Measurements from ENCODE around the gene SYT1.

The SYT1 gene

GRCh38 chr12:79250960-79251755 is 386.6 kb downstream of the SYT1 start:
- in situ Hi-C loops (cut with HindIII; ENCODE audit: low pct_ligation_motif_present, low sequenced_read_pairs): no loop called here
- H3K27ac ChIP-seq: no peak overlapping the region
- DNase-seq: peak; percentile 31
- H3K36me3 ChIP-seq (replicated peaks): no peaks in the 10 kb centered on the region
- TF ChIP-seq CTCF (IDR thresholded peaks at IDR 0.05; ENCODE audit: low read depth, low read length, missing control alignments): no peak
- H3K4me3 ChIP-seq (ENCODE audit: low read depth, low read length): no peak overlapping the region
- no peaks in the 10 kb centered on the region for H3K27me3 ChIP-seq (replicated peaks)

- Histone ChIP-seq H3K27me3 (replicated peaks) (no peaks in the 10 kb centered on the region), H3K36me3 (replicated peaks) (no peaks in the 10 kb centered on the region), H3K4me3 (ENCODE audit: low read depth, low read length) (no peak overlapping the region), H3K27ac (no peak overlapping the region)
- DNase-seq: no peak
- TF ChIP-seq CTCF (IDR thresholded peaks at IDR 0.05; ENCODE audit: low read depth, low read length, missing control alignments): no peak
- in situ Hi-C loops (cut with HindIII; ENCODE audit: low pct_ligation_motif_present, low sequenced_read_pairs): no loop called here
Observed at GRCh38 chr12:79252358-79253075, 387.9 kb downstream of the SYT1 start.

- Histone ChIP-seq H3K27me3 (replicated peaks) (no peaks in the 10 kb centered on the region), H3K36me3 (replicated peaks) (no peaks in the 10 kb centered on the region), H3K4me3 (ENCODE audit: low read depth, low read length) (no peak overlapping the region), H3K27ac (no peak overlapping the region)
- in situ Hi-C loops (cut with HindIII; ENCODE audit: low pct_ligation_motif_present, low sequenced_read_pairs): no loop called here
- no peak for TF ChIP-seq CTCF (IDR thresholded peaks at IDR 0.05; ENCODE audit: low read depth, low read length, missing control alignments)
- no peak for DNase-seq
Observed at GRCh38 chr12:79255288-79255687, 390.7 kb downstream of the SYT1 start.

GRCh38 chr12:79260923-79261322 is 396.3 kb downstream of the SYT1 start:
- no peak overlapping the region for H3K4me3 ChIP-seq (ENCODE audit: low read depth, low read length)
- DNase-seq: no peak
- H3K27ac ChIP-seq: no peak overlapping the region
- no peak for TF ChIP-seq CTCF (IDR thresholded peaks at IDR 0.05; ENCODE audit: low read depth, low read length, missing control alignments)
- H3K36me3 ChIP-seq (replicated peaks): no peaks in the 10 kb centered on the region
- in situ Hi-C loops (cut with HindIII; ENCODE audit: low pct_ligation_motif_present, low sequenced_read_pairs): no loop called here
- no peaks in the 10 kb centered on the region for H3K27me3 ChIP-seq (replicated peaks)

- no peak overlapping the region for H3K4me3 ChIP-seq (ENCODE audit: low read depth, low read length)
- DNase-seq: no peak
- in situ Hi-C loops (cut with HindIII; ENCODE audit: low pct_ligation_motif_present, low sequenced_read_pairs): no loop called here
- H3K27ac ChIP-seq: no peak overlapping the region
- no peaks in the 10 kb centered on the region for H3K27me3 ChIP-seq (replicated peaks)
- H3K36me3 ChIP-seq (replicated peaks): no peaks in the 10 kb centered on the region
- no peak for TF ChIP-seq CTCF (IDR thresholded peaks at IDR 0.05; ENCODE audit: low read depth, low read length, missing control alignments)
Observed at GRCh38 chr12:79262938-79263337, 398.4 kb downstream of the SYT1 start.
